Uterus (tissue), 2 donors: ENCODE data around the gene ZBTB46.

Experiments used
- CTCF ChIP-seq, 4 experiments: fragments of 200-600 bp in 2 of 4; fragments of 450-650 bp in 2 of 4; sonication (generic) in 2 of 4; IDR thresholded peaks; one replicate each; pipeline ENCODE4 v1.5.1; 2016 to 2019; ENCODE audit warnings: antibody characterized with exemption in 4 of 4, mild to moderate bottlenecking in 2 of 4, moderate library complexity in 1 of 4
- POLR2A ChIP-seq, 2 donors: fragments of 450-650 bp; IDR thresholded peaks; one replicate each; pipeline ENCODE4 v1.6.1; 2016; ENCODE audit warnings: antibody characterized with exemption in 2 of 2, mild to moderate bottlenecking in 1 of 2, moderate library complexity in 1 of 2

DNA sequence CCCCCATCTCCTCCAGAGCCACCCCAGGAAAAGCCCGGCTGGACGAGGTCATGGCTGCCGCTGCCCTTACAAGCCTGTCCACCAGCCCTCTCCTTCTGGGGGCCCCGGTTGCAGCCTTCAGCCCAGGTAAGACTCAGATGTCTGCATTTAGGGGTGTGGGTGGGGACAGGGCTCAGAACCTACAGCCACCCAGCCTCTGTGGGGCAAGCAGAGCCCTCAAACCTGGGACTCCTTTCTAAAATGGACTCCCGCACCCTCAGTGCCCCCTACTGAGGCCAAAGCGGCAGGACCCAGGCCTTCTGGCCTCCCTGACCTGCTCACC is 89.7 kb downstream of the ZBTB46 start:
- TF ChIP-seq POLR2A (IDR thresholded peaks at IDR 0.05) = no peak
- no peak for TF ChIP-seq CTCF (IDR thresholded peaks at IDR 0.05)
